Caco-2 (cell line): Measurements from ENCODE around the gene SORBS1. TPM values are rescaled to one million over a fixed set of nuclear protein-coding genes. Genes with fewer than 3 reads are reported as not detected.

Source experiments
- BruUV-seq: library from RNA; stranded (reverse); fragments of 400-500 nt; replicated peaks from 2 replicates; lab custom pipeline; 2021; lab: Mats Ljungman, UMichigan
- CTCF ChIA-PET: fragments of 300-600 bp; sonication (Branson Sonifier 250); formaldehyde crosslinking; loops from one replicate; lab custom pipeline; 2022; ENCODE audit warnings: antibody characterized with exemption; lab: Charles Lee
- POLR2A ChIA-PET: fragments of 300-600 bp; sonication (Branson Sonifier 250); formaldehyde crosslinking; loops from one replicate; lab custom pipeline; 2022; ENCODE audit warnings: antibody characterized with exemption; lab: Charles Lee
- DNase-seq, 2 experiments: peaks; one replicate each; pipeline versions ENCODE4 v3.0.0 to v3.0.0-alpha.2; 2020 to 2022
- H3K27me3 ChIP-seq: replicated peaks from 2 replicates; pipeline ENCODE4 v1.6.0; 2011; ENCODE audit warnings: low read length; ENCODE audit not compliant: control insufficient read depth, insufficient read depth
- H3K36me3 ChIP-seq: 2 replicates; pipeline ENCODE4 v1.5.1; 2011; ENCODE audit warnings: low read length; ENCODE audit not compliant: control insufficient read depth, insufficient read depth
- H3K4me1 ChIP-seq: fragments of 250-450 bp; sonication (Bioruptor Pico); 2 replicates; pipeline ENCODE4 v1.5.1; 2020; ENCODE audit warnings: mild to moderate bottlenecking
- H3K4me3 ChIP-seq: 2 replicates; pipeline ENCODE4 v1.5.1; 2011; ENCODE audit warnings: low read depth, mild to moderate bottlenecking, control low read depth, low read length
- H3K9me3 ChIP-seq: fragments of 250-450 bp; sonication (Bioruptor Pico); 2 replicates; pipeline ENCODE4 v1.5.1; 2020; ENCODE audit warnings: mild to moderate bottlenecking, moderate library complexity
- H3K27ac Mint-ChIP-seq: one replicate; pipeline ENCODE4 v1.8.0; 2022; ENCODE audit warnings: mixed read lengths; ENCODE audit not compliant: unreplicated experiment
- H3K27me3 Mint-ChIP-seq: one replicate; pipeline ENCODE4 v1.8.0; 2022; ENCODE audit warnings: mixed read lengths; ENCODE audit not compliant: insufficient read depth, unreplicated experiment
- H3K36me3 Mint-ChIP-seq: one replicate; pipeline ENCODE4 v1.8.0; 2022; ENCODE audit warnings: mild to moderate bottlenecking, mixed read lengths; ENCODE audit not compliant: insufficient read depth, unreplicated experiment
- H3K4me1 Mint-ChIP-seq: one replicate; pipeline ENCODE4 v1.8.0; 2022; ENCODE audit warnings: low read depth, mixed read lengths; ENCODE audit not compliant: unreplicated experiment
- H3K4me3 Mint-ChIP-seq: one replicate; pipeline ENCODE4 v1.8.0; 2022; ENCODE audit warnings: mild to moderate bottlenecking, moderate library complexity, mixed read lengths; ENCODE audit not compliant: unreplicated experiment
- H3K9me3 Mint-ChIP-seq: one replicate; pipeline ENCODE4 v1.8.0; 2022; ENCODE audit warnings: mixed read lengths; ENCODE audit not compliant: unreplicated experiment
- CTCF ChIP-seq, 2 experiments: fragments of 200-600 bp in 1 of 2; IDR thresholded peaks; 1 replicate in 1 of 2; 2 replicates in 1 of 2; pipeline versions ENCODE4 v1.5.1 to v1.8.0; 2011 to 2022; ENCODE audit warnings: antibody characterized with exemption in 1 of 2, control low read depth in 1 of 2, inconsistent platforms in 1 of 2, low read depth in 1 of 2, low read length in 1 of 2, mild to moderate bottlenecking in 1 of 2, moderate library complexity in 1 of 2; ENCODE audit not compliant: insufficient read depth in 1 of 2, severe bottlenecking in 1 of 2, unreplicated experiment in 1 of 2
- intact Hi-C: fragments of 100-400 bp; cut with micrococcal nuclease; formaldehyde crosslinking; loops from one replicate; pipeline ENCODE4 v1.10.0; 2022; ENCODE audit not compliant: unreplicated experiment
- total RNA-seq: library from RNA; stranded (reverse); gene quantifications from 2 replicates; pipeline ENCODE4 v1.2.3, GENCODE V29; 2022

The SORBS1 gene
- total RNA-seq, 1 experiment from 2014 or later, result 39.3 TPM

- POLR2A ChIA-PET, result no interaction called here
- no peaks in the 10 kb centered on the region for H3K9me3 ChIP-seq
- H3K36me3 ChIP-seq, result peaks cover 10% of the 10 kb centered on the region
- peaks cover 44% of the 10 kb centered on the region for H3K4me1 ChIP-seq
- intact Hi-C loops, result no loop called here
- BruUV-seq, result no TSS peak
- H3K4me3 Mint-ChIP-seq, result no peak overlapping the region
- CTCF ChIA-PET, result no interaction called here
- peaks cover 53% of the 10 kb centered on the region for H3K36me3 Mint-ChIP-seq
- H3K4me1 Mint-ChIP-seq, result peaks cover 26% of the 10 kb centered on the region
- no peaks in the 10 kb centered on the region for H3K27me3 ChIP-seq
- no peak overlapping the region for H3K4me3 ChIP-seq
- DNase-seq, result no peak
- no peaks in the 10 kb centered on the region for H3K9me3 Mint-ChIP-seq
- no peak for TF ChIP-seq CTCF (IDR thresholded peaks at IDR 0.05; ENCODE audit: insufficient read depth in 1 of 2, low read depth in 1 of 2, low read length in 1 of 2, severe bottlenecking in 1 of 2, unreplicated experiment in 1 of 2)
- H3K27me3 Mint-ChIP-seq, result no peaks in the 10 kb centered on the region
- H3K27ac Mint-ChIP-seq, result no peak overlapping the region
These were observed 217.6 kb downstream of the SORBS1 start for GRCh38 chr10:95343573-95343972.

GRCh38 chr10:95341716-95342130 is 219.4 kb downstream of the SORBS1 start:
- Histone ChIP-seq H3K36me3 (peaks cover 10% of the 10 kb centered on the region), H3K27me3 (no peaks in the 10 kb centered on the region), H3K4me1 (peaks cover 32% of the 10 kb centered on the region), H3K4me3 (no peak overlapping the region), H3K9me3 (no peaks in the 10 kb centered on the region)
- peaks cover 43% of the 10 kb centered on the region for H3K36me3 Mint-ChIP-seq
- H3K9me3 Mint-ChIP-seq, result no peaks in the 10 kb centered on the region
- ChIA-PET CTCF (no interaction called here), POLR2A (no interaction called here)
- no peaks in the 10 kb centered on the region for H3K27me3 Mint-ChIP-seq
- BruUV-seq, result no TSS peak
- peak overlapping the region; percentile 61 for H3K27ac Mint-ChIP-seq
- TF ChIP-seq CTCF (IDR thresholded peaks at IDR 0.05; ENCODE audit: insufficient read depth in 1 of 2, low read depth in 1 of 2, low read length in 1 of 2, severe bottlenecking in 1 of 2, unreplicated experiment in 1 of 2), result no peak
- DNase-seq, result no peak
- peaks cover 20% of the 10 kb centered on the region for H3K4me1 Mint-ChIP-seq
- peak overlapping the region; percentile 40 for H3K4me3 Mint-ChIP-seq
- intact Hi-C loops, result no loop called here

- peaks cover 11% of the 10 kb centered on the region for H3K4me1 Mint-ChIP-seq
- CTCF ChIA-PET, result no interaction called here
- no peak overlapping the region for H3K4me3 Mint-ChIP-seq
- no peaks in the 10 kb centered on the region for H3K27me3 Mint-ChIP-seq
- H3K27ac Mint-ChIP-seq, result no peak overlapping the region
- no TSS peak for BruUV-seq
- intact Hi-C loops, result no loop called here
- no peak overlapping the region for H3K4me3 ChIP-seq
- no peaks in the 10 kb centered on the region for H3K27me3 ChIP-seq
- H3K9me3 ChIP-seq, result no peaks in the 10 kb centered on the region
- peaks cover 32% of the 10 kb centered on the region for H3K36me3 Mint-ChIP-seq
- H3K36me3 ChIP-seq, result peaks cover 8% of the 10 kb centered on the region
- no peaks in the 10 kb centered on the region for H3K9me3 Mint-ChIP-seq
- POLR2A ChIA-PET, result interaction anchor here (0.7 kb wide), 1 partner anchor 57 kb away, joined by 4 read pairs; no protein-coding TSS in a partner anchor
- H3K4me1 ChIP-seq, result peaks cover 25% of the 10 kb centered on the region
- no peak for TF ChIP-seq CTCF (IDR thresholded peaks at IDR 0.05; ENCODE audit: insufficient read depth in 1 of 2, low read depth in 1 of 2, low read length in 1 of 2, severe bottlenecking in 1 of 2, unreplicated experiment in 1 of 2)
- DNase-seq, result no peak
These were observed 221.3 kb downstream of the SORBS1 start for GRCh38 chr10:95339863-95340262.
